Measurements from ENCODE around the gene NAA30. TPM values are rescaled to one million over a fixed set of nuclear protein-coding genes. Genes with fewer than 3 reads are reported as not detected.

The NAA30 gene
- total RNA-seq, 4 donors from 2014 or later, result 11.4 to 16.6 (median 13.1) TPM

- DNase-seq (ENCODE audit: low spot score in 2 of 2), result no peak
- H3K36me3 ChIP-seq, result no peaks in the 10 kb centered on the region
- H3K4me1 ChIP-seq, result peaks cover 0 to 23% (median 13%) of the 10 kb centered on the region in 4 donors
- H3K9me3 ChIP-seq, result no peaks in the 10 kb centered on the region
- no peak overlapping the region for H3K27ac ChIP-seq
- H3K27me3 ChIP-seq, result no peaks in the 10 kb centered on the region
- TF ChIP-seq CTCF (IDR thresholded peaks at IDR 0.05) (no peak), POLR2A (IDR thresholded peaks at IDR 0.05) (no peak), EP300 (IDR thresholded peaks at IDR 0.05) (no peak)
- no peak overlapping the region for H3K4me3 ChIP-seq
These were observed 2.3 kb upstream of the NAA30 start for GRCh38 chr14:57388067-57388466.

- peaks cover 0 to 37% (median 18%) of the 10 kb centered on the region in 4 donors for H3K4me1 ChIP-seq
- TF ChIP-seq CTCF (IDR thresholded peaks at IDR 0.05) (no peak), EP300 (IDR thresholded peaks at IDR 0.05) (no peak)
- WGBS, 2 donors, result 46 to 47% methylated on average over 5 of the region's 5 CpGs
- DNase-seq (ENCODE audit: low spot score in 2 of 2), result no peak
- H3K27me3 ChIP-seq, result no peaks in the 10 kb centered on the region
- H3K27ac ChIP-seq, result peak overlapping the region; percentile 65 to 90 (median 86)
- no peaks in the 10 kb centered on the region for H3K9me3 ChIP-seq
- H3K4me3 ChIP-seq, result peak overlapping the region; percentile 72 to 98 (median 87)
- H3K36me3 ChIP-seq, result no peaks in the 10 kb centered on the region
These were observed 745 bp upstream of the NAA30 start for GRCh38 chr14:57389646-57390036.

DNA sequence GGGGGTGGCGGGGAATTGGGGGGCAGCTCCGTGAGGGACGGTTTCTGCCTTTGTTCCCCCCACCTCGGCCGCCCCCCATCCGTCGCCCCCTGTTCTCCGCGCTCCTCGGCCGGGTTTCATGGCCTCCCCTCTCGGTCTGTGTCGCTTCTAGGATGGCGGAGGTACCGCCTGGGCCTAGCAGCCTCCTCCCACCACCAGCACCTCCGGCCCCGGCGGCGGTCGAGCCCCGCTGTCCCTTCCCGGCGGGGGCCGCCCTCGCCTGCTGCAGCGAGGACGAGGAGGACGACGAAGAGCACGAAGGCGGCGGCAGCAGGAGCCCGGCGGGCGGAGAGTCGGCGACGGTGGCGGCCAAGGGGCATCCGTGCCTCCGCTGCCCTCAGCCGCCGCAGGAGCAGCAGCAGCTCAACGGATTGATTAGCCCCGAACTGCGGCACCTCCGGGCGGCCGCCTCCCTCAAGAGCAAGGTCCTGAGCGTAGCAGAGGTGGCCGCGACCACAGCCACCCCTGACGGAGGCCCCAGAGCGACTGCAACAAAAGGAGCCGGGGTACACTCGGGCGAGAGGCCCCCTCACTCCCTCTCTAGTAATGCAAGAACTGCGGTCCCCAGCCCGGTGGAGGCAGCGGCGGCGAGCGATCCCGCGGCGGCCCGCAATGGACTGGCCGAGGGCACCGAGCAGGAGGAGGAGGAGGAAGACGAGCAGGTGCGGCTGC lies 575 bp downstream of the NAA30 start:
- Histone ChIP-seq H3K4me1 (peaks cover 0 to 39% (median 18%) of the 10 kb centered on the region in 4 donors), H3K27ac (peak overlapping the region; percentile 65 to 90 (median 86)), H3K27me3 (no peaks in the 10 kb centered on the region), H3K36me3 (no peaks in the 10 kb centered on the region), H3K4me3 (peak overlapping the region; percentile 72 to 98 (median 87)), H3K9me3 (no peaks in the 10 kb centered on the region)
- no peak for DNase-seq (ENCODE audit: low spot score in 2 of 2)
- TF ChIP-seq CTCF (IDR thresholded peaks at IDR 0.05) (no peak), EP300 (IDR thresholded peaks at IDR 0.05) (no peak), POLR2A (IDR thresholded peaks at IDR 0.05) (no peak)
- whole genome bisulfite sequencing, 2 donors, result 0% methylated on average over 17 to 40 of the region's 71 CpGs

GRCh38 chr14:57391517-57392195 lies 1.3 kb downstream of the NAA30 start:
- peak overlapping the region in 3 of 4 donors; percentile 84 to 90 (median 87) for H3K27ac ChIP-seq
- no peaks in the 10 kb centered on the region for H3K27me3 ChIP-seq
- H3K9me3 ChIP-seq, result no peaks in the 10 kb centered on the region
- peak overlapping the region; percentile 72 to 98 (median 87) for H3K4me3 ChIP-seq
- WGBS, 2 donors, result 13 to 18% methylated on average over 23 of the region's 23 CpGs
- H3K36me3 ChIP-seq, result no peaks in the 10 kb centered on the region
- no peak for DNase-seq (ENCODE audit: low spot score in 2 of 2)
- peaks cover 0 to 45% (median 18%) of the 10 kb centered on the region in 4 donors for H3K4me1 ChIP-seq
- TF ChIP-seq POLR2A (IDR thresholded peaks at IDR 0.05) (no peak), EP300 (IDR thresholded peaks at IDR 0.05) (no peak), CTCF (IDR thresholded peaks at IDR 0.05) (no peak)

DNA sequence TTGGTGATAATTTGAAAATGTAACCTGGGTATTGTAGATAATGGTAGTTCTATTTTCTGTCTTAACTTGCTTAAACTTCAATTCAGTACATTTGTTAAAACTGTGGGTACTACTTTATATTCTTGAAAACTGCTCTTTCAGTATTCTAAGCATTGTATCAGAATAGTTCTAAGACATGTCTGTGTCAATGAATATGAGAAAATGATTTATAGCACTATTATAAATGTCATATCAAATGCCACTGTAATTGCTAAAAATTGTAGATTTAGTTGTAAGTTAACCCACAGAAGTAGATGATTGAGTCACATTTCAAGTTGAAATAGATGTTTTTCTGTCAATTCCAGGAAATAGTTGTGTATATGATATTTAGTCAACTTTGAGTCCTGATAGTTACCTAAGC lies 2.4 kb downstream of the NAA30 start:
- no peak for TF ChIP-seq CTCF (IDR thresholded peaks at IDR 0.05)
- TF ChIP-seq EP300 (IDR thresholded peaks at IDR 0.05), result no peak
- TF ChIP-seq POLR2A (IDR thresholded peaks at IDR 0.05), result no peak
- no peak overlapping the region for H3K4me3 ChIP-seq
- H3K27me3 ChIP-seq, result no peaks in the 10 kb centered on the region
- H3K27ac ChIP-seq, result no peak overlapping the region
- no peak for DNase-seq (ENCODE audit: low spot score in 2 of 2)
- no peaks in the 10 kb centered on the region for H3K36me3 ChIP-seq
- no peaks in the 10 kb centered on the region for H3K9me3 ChIP-seq
- peaks cover 0 to 45% (median 18%) of the 10 kb centered on the region in 4 donors for H3K4me1 ChIP-seq

Data from tibial nerve (tissue), 4 donors.